HL-60/S4 treated with retinoic acid at 250 ng/mL for 4 days and 3 days (cell line): ENCODE data around the gene HIVEP2.

ENCODE experiments used
- in situ Hi-C: fragments of 300-500 bp; cut with MboI; formaldehyde crosslinking; loops from 2 replicates; pipeline ENCODE4 v1.7.0; 2022; ENCODE audit warnings: low sequenced_read_pairs

HIVEP2 gene

DNA sequence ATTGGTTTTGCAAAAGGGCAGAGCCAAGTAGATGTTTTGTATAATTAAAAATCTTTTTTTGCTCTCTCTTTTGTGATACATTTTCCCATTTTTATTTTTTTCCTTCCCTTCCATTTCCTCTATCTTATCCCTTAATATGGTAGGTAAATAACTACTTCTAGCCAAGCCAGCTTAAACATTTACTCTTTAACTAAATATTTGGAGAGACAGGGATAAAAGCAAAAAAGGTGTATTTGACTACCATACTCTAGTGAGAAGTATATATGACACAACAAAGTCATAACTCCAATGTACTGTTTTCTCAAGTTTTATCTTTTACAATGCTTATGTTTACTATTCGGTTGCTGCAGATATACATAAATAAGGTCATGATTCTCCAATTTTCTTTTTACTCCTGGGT lies 154.7 kb downstream of the HIVEP2 start:
- in situ Hi-C loops: no loop called here

DNA sequence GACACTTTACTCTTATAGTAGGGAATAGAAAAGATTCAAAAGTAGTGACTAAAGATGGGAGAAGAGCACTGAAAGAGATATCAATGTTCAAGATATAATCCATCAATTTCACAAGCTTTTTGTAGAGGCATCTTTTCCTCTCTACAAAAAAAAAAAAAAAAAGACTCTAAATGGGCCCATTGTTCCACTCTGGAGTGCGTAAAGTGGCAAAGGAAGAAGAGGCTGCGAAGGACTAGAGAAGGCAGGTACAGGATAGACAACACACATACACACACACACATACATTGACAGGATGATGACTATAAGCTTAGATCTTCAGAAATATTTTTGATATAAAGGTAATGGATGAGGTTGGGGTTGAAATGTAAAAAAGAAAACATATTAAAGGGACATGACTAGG lies 157.6 kb downstream of the HIVEP2 start:
- in situ Hi-C loops: no loop called here

DNA sequence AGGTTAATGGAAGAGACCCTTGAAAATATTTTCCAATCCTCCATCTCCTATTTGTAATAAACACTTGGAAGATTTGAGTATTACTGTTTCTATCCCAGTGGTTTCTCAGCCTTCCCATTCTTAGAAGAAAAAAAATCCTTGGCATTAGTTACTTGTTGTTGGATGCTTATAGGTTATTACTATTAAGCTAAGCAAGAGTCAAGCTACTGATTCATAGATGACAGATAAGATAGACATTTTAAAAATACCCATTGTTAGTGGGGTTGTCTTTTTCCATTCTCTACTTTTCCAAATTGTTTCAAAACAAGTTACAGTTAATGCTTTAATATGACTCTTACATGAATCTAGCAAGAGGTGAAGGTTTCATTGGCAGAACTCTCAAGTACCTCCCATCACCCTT lies 158.5 kb downstream of the HIVEP2 start:
- in situ Hi-C loops: no loop called here

GRCh38 chr6:142784344-142784743 lies 160.6 kb downstream of the HIVEP2 start:
- in situ Hi-C loops: no loop called here

GRCh38 chr6:142783499-142783898 lies 161.5 kb downstream of the HIVEP2 start:
- in situ Hi-C loops: no loop called here

- in situ Hi-C loops: no loop called here
Measured at GRCh38 chr6:142781129-142781528, 163.8 kb downstream of the HIVEP2 start.

GRCh38 chr6:142773859-142774648 lies 170.9 kb downstream of the HIVEP2 start:
- in situ Hi-C loops: no loop called here

DNA sequence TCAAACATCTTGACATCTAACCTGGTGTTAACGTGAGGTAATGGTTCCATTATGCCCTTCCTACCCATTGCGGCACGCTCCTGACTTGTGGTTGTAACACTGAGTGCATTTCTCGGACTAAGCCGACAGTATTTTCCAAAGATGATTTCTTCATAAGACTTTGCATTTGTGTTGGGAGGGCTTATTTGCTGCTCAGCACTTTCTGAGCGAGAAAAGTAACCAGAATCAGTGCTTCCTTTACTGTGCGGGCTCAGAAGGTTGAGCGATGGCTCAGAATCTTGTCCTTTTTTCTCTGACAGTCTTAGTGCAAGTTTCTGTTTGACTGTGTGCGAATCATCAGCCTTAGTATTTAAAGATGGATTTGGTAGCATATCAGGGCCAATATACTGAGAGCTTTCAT lies 171.7 kb downstream of the HIVEP2 start:
- in situ Hi-C loops: no loop called here

DNA sequence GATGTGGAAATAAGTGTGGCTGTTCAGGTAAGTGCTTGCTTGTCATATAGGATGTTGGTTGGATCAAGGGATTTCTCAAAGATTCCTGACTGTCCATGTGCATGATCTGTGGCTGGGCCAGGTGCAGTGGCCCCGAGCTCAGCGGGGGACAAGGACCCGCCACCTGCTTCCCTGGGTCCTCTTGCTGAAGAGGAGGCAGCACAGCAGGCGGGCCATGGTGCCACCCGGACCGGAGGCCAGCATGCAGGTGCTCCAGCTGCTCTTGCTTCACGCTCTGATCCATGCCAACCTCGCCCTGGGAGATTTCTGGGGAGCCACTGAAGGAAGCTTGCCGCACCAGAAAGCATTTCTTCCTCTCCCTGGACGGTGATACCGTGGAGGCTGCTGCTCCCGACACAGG lies 173.8 kb downstream of the HIVEP2 start:
- in situ Hi-C loops: no loop called here

DNA sequence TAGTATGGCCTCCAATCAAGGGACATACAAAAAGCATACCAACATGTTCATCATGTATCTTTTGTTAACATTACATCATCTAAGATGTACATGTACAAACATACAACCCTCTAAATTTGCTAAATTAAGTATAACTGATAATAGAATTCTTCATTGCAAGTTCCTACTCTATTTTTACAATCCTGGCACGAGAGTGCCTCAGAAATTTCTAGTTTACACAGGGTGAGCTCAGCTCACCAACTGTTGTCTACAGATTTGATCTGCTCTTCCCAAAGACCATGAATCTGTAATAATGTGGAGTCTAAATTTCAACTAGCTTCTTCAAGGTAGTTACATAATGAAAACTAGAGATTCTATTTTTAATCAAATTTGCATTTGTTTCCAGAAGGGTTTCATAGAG lies 179.7 kb downstream of the HIVEP2 start:
- in situ Hi-C loops: no loop called here

DNA sequence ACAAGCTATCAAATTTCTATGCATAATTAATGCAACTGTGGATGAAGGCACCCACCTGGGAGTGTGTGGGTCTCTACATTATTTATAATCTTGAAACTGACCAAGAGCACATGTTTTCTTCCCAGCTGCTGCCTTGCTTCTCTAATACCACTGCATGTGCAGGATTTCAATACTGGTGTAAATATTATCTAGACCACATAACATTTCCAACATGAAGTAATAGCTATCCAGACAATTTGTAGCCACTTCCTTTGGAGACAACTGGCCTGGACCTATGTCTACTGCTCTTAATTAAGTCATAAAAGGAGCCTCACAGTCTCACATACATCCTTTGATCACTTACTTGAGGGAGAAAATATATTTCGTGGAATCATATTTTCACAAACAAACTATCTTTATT lies 180.7 kb downstream of the HIVEP2 start:
- in situ Hi-C loops: no loop called here

DNA sequence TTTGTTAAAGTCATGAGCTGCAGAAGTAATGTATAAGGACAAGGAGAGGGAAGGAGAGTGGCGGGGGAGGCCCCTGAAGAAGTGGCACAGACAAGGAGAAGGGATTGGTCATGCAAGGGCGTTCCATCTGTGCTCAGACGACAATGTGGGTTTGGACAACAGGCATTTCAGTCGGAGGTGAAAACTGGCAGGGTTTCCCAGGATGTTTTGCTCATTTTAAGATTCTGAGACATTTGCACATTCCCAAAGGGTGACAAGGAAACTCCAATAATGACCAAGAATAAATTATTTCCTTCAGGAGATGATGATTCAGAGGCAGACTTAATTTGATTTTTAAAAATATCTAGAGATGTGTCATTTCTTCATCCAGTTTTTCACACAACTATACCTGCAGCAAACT lies 181.8 kb downstream of the HIVEP2 start:
- in situ Hi-C loops: no loop called here

- in situ Hi-C loops: no loop called here
Measured at GRCh38 chr6:142761756-142762155, 183.2 kb downstream of the HIVEP2 start.

GRCh38 chr6:142760152-142760551 lies 184.8 kb downstream of the HIVEP2 start:
- in situ Hi-C loops: no loop called here

GRCh38 chr6:142758629-142759025 lies 186.3 kb downstream of the HIVEP2 start:
- in situ Hi-C loops: no loop called here

DNA sequence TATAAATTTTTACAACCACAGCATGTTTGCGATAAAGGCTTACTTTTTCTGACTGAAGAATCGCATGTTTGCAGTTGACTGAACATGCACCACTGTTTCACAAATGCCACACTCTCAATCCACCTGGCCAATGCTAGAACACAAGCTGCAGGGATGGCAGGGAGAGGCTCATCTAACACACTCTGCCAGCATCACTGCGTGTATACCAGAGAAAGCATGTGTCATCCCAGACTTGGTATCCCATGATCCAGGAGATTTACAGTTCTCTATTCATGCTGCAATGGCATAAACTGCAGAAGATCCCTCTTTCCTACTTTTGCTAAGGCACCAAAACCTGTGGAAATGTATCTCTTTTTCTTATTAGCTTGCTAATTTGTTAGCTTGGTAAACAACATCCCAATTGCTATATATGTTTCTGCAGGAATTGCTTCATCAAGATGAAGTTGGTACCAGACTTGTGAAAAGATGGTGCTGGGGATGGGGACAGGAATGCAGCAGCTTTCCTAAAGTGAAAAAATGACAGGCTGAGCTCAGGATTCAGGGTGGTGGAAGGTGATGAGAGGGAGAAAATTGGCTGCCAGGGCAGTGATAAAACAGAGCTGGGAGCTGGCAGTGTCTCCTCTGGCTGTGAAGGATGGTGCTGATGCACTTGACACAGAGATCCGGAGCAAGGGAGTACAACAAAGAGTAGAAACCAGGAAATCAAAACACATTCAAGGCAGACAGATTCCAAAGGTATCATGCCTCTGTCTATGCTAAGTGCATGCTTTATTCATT lies 186.9 kb downstream of the HIVEP2 start:
- in situ Hi-C loops: no loop called here

DNA sequence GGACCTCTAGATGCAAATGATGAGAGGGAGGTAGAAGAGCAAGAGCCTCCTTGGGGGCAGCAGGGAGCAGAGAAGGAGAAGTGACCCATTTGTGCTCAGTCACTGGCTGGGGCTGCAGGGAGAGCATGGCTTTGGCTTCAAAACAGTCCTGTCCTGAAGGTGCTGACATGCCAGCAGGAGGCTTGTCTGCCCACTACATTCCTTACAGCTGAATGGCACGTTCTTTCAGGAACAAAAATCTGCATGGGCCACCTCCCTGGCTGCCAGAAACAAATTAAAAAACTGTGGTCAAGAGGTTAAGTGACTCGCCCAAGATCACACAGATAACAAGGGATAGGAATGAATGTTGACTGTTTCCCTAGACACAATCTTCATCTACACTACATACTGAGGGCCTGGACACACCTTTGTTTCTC lies 188.8 kb downstream of the HIVEP2 start:
- in situ Hi-C loops: no loop called here

- in situ Hi-C loops: no loop called here
Measured at GRCh38 chr6:142753196-142753595, 191.8 kb downstream of the HIVEP2 start.

GRCh38 chr6:142752348-142752747 lies 192.6 kb downstream of the HIVEP2 start:
- in situ Hi-C loops: no loop called here

- in situ Hi-C loops: no loop called here
Measured at GRCh38 chr6:142751452-142751851, 193.5 kb downstream of the HIVEP2 start.

DNA sequence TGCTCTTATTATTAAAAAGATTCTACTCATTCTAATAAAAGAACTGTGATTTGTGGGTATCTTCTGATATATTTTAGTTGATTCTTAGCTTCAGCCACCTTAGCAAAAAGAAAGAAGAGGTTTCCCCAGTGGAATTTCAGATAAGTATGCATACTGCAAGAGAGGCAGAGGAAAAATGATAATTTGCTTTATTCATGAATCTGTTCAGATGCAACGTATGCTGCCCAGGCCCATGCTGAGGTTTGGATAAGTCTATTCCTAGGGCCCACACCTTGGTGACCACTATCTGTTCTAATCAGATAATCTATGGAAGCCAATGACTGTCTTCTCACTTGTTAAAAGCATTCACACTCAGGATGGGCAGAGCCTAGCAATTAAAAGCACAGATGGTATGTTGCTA lies 194.0 kb downstream of the HIVEP2 start:
- in situ Hi-C loops: no loop called here

DNA sequence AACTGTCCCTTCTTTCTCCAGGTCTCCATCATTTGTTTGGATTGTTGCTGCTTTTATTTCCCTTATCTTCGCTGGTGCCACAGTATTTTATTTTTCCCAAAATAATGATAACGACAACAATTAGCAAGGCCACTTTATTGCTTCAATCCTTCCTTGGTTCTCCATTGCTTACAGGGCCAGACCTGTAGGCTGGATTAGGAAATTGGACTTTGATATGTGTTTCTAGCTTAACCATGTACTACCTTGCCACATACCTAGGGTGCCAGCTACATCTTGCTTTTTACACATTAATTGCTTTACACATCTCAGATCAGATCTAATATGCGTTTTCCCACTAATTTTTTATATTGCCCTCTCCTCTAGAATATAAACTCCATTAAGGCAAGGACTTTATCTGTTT lies 195.4 kb downstream of the HIVEP2 start:
- in situ Hi-C loops: no loop called here
